ENCODE data around the gene IMMT.

The IMMT gene

DNA sequence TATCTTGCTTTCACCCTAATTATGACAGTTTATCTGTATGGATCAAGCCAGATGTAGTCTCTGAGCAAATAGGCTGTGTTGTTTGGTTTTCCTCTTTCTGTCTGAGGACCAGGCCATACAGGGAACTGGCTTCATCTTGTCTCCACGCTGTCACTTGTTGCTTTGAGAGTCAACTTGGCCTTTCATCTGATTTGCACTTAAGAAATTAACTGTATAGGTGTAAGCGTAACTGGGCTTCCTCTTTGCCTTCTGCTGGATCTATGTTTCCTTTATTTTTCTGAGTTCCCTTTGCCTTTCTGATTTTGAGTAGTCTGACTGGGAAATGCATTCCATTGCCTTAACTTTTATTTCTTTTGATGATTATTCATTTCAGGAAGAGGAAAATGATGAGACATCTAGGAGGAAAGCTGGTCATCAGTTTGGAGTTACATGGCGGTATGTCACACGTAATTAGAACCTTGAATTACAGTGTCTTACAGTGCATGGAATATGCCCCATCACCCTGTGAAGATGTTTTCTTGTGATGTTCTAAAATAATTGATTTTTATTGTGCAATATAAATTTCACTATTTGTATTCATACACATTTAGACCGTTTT lies 71.8 kb downstream of the IMMT start:
- Mint-ChIP-seq H3K27ac (no peak overlapping the region), H3K27me3 (no peaks in the 10 kb centered on the region), H3K4me1 (no peaks in the 10 kb centered on the region), H3K9me3 (no peaks in the 10 kb centered on the region), H3K36me3 (ENCODE audit: low read depth) (peaks cover 77% of the 10 kb centered on the region), H3K4me3 (no peak overlapping the region)
- DNase-seq (no peak), ATAC-seq (no peak)

GRCh38 chr2:86118130-86118529 lies 77.1 kb downstream of the IMMT start:
- no peak for ATAC-seq
- H3K27me3 Mint-ChIP-seq = no peaks in the 10 kb centered on the region
- peaks cover 66% of the 10 kb centered on the region for H3K36me3 Mint-ChIP-seq (ENCODE audit: low read depth)
- no peaks in the 10 kb centered on the region for H3K9me3 Mint-ChIP-seq
- H3K4me3 Mint-ChIP-seq = no peak overlapping the region
- no peaks in the 10 kb centered on the region for H3K4me1 Mint-ChIP-seq
- no peak overlapping the region for H3K27ac Mint-ChIP-seq
- no peak for DNase-seq

DNA sequence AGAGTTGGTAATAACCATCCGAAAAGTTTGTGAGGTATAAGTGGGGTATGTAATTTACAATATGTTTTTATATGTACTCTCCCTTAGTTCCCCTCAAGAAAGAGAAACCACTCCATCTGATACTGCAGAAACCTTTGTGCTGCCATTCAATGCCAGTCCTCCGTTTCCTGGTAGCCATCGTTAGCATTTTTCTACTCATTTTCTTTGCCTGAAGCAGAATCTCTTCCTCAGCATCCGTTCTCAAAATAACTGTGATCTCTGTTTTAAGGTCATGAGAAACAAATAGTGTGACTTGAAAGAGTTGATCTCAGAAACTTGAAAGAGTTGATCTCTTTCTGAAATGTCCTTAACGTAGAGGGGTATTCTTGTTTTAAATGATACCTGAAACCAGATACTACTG lies 88.2 kb downstream of the IMMT start:
- no peaks in the 10 kb centered on the region for H3K27me3 Mint-ChIP-seq
- peaks cover 72% of the 10 kb centered on the region for H3K36me3 Mint-ChIP-seq (ENCODE audit: low read depth)
- ATAC-seq = no peak
- H3K9me3 Mint-ChIP-seq = no peaks in the 10 kb centered on the region
- peak overlapping the region; percentile 93 for H3K4me3 Mint-ChIP-seq
- peaks cover 46% of the 10 kb centered on the region for H3K4me1 Mint-ChIP-seq
- peak overlapping the region; percentile 97 for H3K27ac Mint-ChIP-seq
- no peak for DNase-seq

DNA sequence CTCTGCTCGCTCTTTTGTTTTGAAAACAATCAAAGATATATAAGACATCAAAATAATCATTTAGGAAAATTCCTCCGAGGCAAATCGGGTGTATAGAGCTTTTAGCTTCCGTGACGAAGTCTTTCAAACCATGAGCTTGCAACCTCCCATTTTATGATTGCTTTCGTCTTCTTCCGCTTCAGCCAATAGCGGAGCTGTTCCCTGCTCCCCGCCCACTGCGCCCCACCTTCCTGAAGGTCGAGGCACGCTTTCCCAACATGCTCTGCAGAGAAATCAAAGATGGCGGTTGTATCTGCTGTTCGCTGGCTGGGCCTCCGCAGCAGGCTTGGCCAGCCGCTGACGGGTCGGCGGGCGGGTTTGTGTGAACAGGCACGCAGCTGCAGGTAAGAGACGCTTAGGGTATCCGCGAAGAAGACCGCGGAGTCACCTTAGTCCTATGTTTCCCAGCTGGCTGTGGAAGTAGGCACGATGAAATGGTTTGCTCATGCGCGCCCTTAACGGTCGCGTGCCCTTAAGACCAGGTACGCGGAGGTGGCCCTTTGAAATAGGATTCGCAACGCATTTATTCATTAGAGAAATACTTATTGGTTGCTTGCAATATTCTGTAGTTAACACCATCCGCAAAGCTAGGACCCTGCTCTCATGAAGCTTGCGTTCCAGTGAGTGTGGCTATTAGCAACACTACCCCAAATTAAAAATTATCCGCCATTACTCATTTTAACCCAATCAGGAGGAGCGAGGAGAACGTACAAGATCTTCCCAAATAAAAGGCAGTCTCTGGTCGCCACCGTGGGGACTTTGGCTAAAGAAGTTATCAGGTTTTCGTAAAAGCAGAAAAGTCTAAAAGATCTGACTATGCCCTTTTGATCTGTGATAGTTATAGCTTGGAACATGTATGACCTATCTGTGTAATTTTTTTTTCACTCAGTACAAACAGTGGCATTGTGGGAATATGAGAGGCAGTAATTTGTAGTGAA lies 89.0 kb downstream of the IMMT start, which contains the start of gene PTCD3:
Gene PTCD3 (plus strand): TSS at position 267 of the 977 bp plus-strand sequence. CDS start 13 bp downstream, at position 280.
- H3K9me3 Mint-ChIP-seq = no peaks in the 10 kb centered on the region
- H3K4me3 Mint-ChIP-seq = peak within 1 kb of the TSS; percentile 93
- peak within 1 kb of the TSS; percentile 97 for H3K27ac Mint-ChIP-seq
- peaks cover 75% of the 10 kb centered on the region for H3K36me3 Mint-ChIP-seq (ENCODE audit: low read depth)
- ATAC-seq = peak; percentile 88
- peak; percentile 91 for DNase-seq
- H3K27me3 Mint-ChIP-seq = no peaks in the 10 kb centered on the region
- H3K4me1 Mint-ChIP-seq = peaks cover 51% of the 10 kb centered on the region

- H3K27me3 Mint-ChIP-seq = no peaks in the 10 kb centered on the region
- ATAC-seq = peak; percentile 85
- H3K4me3 Mint-ChIP-seq = peak within 1 kb of the TSS; percentile 93
- peak; percentile 78 for DNase-seq
- peak within 1 kb of the TSS; percentile 97 for H3K27ac Mint-ChIP-seq
- H3K4me1 Mint-ChIP-seq = peaks cover 51% of the 10 kb centered on the region
- no peaks in the 10 kb centered on the region for H3K9me3 Mint-ChIP-seq
- peaks cover 67% of the 10 kb centered on the region for H3K36me3 Mint-ChIP-seq (ENCODE audit: low read depth)
These were observed 89.9 kb downstream of the IMMT start, which contains the start of gene POLR1A for GRCh38 chr2:86105252-86105968. Gene POLR1A (minus strand): TSS chr2:86105886. CDS start chr2:86105776, 110 bp downstream.

DNA sequence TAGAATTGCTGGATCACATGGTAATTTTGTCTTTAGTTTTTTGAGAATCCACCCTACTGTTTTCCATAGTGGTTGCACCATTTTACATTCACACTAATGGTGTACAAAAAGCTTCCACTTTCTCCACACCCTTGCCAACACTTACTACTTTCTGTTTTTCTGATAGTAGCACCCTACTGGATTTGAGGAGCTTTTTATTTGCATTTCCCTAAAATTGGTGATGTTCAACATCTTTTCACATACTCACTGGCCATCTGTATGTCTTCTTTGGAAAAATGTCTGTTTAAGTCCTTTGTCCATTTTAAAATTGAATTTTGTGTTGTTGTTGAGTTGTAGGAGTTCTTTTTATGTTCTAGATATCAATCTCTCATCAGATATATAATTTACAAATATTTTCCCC lies 93.1 kb downstream of the IMMT start:
- Mint-ChIP-seq H3K27ac (peak overlapping the region; percentile 5), H3K27me3 (no peaks in the 10 kb centered on the region), H3K4me3 (no peak overlapping the region), H3K36me3 (ENCODE audit: low read depth) (peaks cover 59% of the 10 kb centered on the region), H3K9me3 (no peaks in the 10 kb centered on the region), H3K4me1 (peaks cover 42% of the 10 kb centered on the region)
- DNase-seq (no peak), ATAC-seq (no peak)

DNA sequence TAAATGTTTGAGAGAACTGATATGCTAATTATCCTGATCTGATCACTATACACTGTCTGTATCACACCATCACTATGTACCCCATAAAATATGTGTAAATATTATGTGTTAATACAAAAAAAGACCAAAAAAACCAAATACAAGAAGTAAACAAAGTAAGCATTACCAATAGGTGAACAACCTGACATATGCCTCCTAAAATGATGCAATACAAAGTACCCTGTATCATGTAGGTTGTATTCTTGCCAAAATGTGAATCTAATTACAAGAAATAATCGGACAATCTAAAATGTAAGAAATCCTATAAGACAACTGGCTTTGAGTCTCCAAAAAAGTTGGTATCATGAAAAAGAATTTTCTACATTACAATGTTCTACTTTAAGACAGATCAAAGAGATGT lies 97.3 kb downstream of the IMMT start:
- Mint-ChIP-seq H3K27me3 (no peaks in the 10 kb centered on the region), H3K9me3 (no peaks in the 10 kb centered on the region), H3K36me3 (ENCODE audit: low read depth) (peaks cover 66% of the 10 kb centered on the region), H3K4me3 (no peak overlapping the region), H3K27ac (no peak overlapping the region), H3K4me1 (peaks cover 18% of the 10 kb centered on the region)
- no peak for ATAC-seq
- DNase-seq = no peak

DNA sequence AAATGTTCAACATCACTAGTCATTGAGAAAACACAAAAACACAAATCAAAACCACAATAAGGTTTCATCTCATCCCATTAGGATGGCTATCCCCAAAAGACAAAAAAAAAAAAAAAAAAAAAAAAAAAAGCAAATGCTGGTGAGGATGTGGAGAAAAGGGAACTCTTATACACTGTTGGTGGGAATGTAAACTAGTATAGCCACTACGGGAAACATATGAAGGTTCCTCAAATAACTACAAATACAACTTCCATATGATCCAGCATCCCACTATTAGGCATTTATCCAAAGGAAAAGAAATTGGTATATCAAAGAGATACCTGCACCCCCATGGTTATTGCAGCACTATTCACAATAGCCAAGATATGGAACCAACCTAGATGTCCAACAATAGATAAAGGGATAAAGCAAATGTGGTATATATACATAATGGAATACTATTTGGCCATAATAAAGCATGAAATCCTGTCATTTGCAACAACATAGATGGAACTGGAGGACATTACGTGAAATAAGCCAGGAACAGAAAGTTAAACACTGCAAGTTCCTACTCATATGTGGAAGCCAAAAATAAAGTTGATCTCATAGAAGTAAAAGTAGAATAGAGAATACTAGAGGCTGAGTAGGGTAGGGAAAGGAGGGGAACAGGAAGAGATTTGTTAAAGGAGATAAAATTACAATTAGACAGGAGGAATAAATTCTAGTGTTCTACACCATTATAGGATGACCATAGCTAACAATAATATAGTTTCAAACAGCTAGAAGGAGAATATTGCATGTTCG lies 98.0 kb downstream of the IMMT start:
- Mint-ChIP-seq H3K9me3 (no peaks in the 10 kb centered on the region), H3K4me3 (no peak overlapping the region), H3K36me3 (ENCODE audit: low read depth) (peaks cover 61% of the 10 kb centered on the region), H3K27ac (no peak overlapping the region), H3K27me3 (no peaks in the 10 kb centered on the region), H3K4me1 (peaks cover 12% of the 10 kb centered on the region)
- no peak for DNase-seq
- no peak for ATAC-seq

GRCh38 chr2:86094229-86094628 lies 101.0 kb downstream of the IMMT start:
- no peaks in the 10 kb centered on the region for H3K9me3 Mint-ChIP-seq
- no peak overlapping the region for H3K4me3 Mint-ChIP-seq
- DNase-seq = no peak
- no peak for ATAC-seq
- H3K27ac Mint-ChIP-seq = no peak overlapping the region
- peaks cover 67% of the 10 kb centered on the region for H3K36me3 Mint-ChIP-seq (ENCODE audit: low read depth)
- H3K27me3 Mint-ChIP-seq = no peaks in the 10 kb centered on the region
- H3K4me1 Mint-ChIP-seq = peaks cover 4% of the 10 kb centered on the region

All from activated naive CD8-positive, alpha-beta T cell treated with anti-CD3 and anti-CD28 coated beads, Interleukin-2, amount 50 U/mL, for 24 hours (primary cell).